Right hindlimb (tissue), 1 donor: ENCODE results near the gene MYRF.

ENCODE experiments used
- DNase-seq: peaks from one replicate; pipeline ENCODE4 v3.0.0-alpha.2; 2018

The MYRF gene

DNA sequence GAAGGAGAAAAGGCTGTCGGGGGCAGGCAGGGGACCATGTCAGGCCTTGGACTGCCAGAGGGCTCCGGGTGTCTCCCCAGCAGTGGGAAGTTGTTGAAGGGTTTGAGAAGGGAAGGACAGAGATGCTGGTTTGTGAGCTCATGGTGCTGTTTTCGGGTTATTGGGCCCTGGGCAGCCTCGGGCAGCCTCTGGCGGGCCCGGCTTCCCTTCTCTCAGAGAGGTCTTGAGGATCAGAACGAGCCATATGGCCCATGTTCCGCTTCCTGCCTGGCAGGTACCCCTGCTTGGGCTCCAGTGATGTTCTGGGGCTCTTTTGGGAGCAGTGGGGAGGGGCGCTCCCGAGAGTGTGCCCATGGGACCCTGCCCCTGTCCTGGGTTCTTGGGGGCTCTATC lies 9.8 kb downstream of the MYRF start:
- DNase-seq, result no peak

DNA sequence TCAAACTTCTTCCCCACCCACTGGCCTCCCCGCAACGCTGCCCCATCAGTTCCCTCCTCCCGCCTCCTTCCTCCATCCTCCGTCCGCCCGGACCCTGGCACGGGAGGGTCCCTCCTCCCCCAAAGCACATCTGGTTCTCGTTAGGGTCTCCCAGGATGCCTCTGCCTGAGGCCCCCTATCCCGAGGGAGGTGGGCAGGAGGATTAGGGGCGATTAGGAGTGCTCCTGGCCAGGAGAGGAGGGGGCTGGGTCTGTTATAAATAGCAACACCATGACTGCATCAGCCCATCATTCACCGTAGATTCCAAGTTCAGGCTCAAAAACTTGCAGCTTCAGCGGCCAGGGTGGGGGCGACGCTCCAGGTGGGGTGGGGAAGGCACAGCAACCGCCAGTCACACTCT lies 10.4 kb downstream of the MYRF start:
- no peak for DNase-seq

DNA sequence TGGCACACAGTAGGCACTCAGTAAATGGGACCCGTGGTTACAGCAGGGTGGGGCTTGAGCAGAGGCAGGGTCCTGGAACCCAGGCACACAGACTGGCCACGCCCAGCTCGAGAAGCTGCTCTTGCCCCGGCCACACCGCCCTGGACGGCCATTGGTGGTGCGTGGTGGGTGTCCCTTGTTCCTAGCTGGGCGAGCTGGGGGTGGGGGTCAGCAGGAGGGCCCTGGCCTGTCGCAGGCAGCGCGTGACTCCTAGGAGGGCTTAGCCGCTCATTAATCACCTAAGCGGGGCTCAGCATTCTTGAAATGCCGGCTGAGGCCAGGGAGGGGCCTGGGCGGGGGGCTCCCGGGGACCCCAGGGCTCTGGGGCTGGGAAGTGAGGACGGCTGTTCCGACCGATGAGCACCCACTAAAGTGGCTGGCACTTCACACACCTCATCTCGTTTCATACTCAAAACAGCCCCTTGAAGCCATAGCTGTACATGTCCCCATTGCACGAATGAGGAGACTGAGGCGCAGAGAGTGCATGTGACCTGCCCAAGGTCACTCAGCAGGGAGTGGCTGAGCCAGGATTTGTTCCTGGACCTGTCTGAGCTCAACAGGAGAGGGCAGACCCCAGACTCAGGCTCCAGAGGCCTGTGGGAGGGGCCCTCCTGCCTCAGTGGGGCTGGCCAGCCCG lies 11.6 kb downstream of the MYRF start:
- DNase-seq, result no peak

DNA sequence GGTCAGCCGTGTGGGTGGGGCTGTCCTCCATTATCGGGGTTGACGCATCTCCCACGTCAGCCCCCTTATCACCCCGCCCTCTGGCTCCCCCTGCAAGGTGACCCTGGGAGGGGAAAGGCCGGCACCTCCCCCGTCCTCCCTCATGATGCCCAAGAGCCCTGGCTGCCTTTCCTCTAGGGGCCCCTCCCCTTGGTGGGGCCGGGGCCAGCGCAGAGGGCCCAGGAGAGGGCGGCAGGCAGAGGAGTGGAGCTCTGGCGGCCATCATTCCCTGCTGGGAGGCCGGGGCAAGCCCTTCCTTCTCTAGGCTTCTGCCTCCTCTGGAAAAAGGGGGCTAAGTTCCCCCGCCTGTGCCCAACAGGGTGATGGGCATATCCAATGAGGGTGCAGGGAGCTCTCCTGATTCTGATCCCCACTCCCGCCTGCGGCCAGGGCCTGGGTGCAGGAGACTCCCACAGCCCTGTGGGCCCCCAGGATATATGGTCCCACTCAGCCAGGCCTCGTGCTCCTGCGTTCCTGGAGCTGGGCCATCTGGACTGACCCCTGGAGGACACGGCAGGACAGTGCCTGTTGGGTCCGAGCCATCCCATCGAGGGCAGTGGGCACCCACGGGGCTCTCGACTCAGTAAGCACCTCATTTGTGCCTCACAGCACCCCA lies 12.3 kb downstream of the MYRF start:
- no peak for DNase-seq

DNA sequence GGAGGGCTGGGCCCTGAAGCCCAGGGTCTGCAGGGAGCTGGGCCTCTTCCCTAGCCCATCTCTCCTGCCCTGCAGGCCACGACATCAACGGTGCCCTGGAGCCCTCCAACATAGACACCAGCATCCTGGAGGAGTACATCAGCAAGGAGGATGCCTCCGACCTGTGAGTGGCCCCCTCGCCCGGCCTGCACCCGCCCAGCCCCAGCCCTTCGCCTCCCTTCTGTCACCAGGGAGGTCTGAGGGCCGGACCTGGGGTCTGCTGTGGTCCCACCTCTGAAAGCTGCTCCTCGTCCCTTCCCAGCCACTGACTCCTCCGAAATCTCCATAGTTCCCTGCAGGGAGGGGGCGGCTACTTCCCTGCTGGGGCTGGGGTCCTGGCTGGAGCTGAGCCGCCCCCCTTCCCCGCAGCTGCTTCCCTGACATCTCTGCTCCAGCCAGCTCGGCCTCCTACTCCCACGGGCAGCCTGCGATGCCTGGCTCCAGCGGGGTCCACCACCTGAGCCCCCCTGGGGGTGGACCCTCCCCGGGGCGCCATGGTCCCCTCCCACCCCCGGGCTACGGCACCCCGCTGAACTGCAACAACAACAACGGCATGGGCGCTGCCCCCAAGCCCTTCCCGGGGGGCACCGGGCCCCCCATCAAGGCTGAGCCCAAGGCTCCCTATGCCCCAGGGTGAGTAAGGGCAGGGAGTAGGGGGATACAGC lies 13.3 kb downstream of the MYRF start:
- no peak for DNase-seq

DNA sequence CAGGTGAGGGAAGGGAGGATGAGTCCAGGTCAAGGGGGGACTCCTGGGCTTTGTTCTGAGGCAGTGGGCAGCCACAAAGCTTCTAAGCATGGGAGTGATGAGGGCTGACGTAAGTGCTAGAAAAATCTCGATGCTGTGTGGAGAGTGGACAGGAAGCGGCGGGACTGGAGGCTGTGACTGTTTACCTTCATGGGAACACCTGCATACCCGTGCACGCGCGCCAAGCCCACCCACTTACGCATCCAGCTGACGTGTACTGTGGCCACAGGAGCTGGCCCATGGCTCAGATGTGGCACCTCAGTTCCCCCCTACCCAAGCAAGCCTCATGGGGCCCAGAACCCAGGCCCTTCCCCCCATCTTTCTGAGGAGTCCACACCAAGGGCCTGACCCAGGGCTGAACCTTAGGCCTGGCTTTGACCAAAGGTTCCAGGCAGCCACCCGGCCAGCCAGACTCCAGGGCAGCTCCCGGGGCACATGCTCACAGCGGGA lies 14.0 kb downstream of the MYRF start:
- DNase-seq, result no peak

DNA sequence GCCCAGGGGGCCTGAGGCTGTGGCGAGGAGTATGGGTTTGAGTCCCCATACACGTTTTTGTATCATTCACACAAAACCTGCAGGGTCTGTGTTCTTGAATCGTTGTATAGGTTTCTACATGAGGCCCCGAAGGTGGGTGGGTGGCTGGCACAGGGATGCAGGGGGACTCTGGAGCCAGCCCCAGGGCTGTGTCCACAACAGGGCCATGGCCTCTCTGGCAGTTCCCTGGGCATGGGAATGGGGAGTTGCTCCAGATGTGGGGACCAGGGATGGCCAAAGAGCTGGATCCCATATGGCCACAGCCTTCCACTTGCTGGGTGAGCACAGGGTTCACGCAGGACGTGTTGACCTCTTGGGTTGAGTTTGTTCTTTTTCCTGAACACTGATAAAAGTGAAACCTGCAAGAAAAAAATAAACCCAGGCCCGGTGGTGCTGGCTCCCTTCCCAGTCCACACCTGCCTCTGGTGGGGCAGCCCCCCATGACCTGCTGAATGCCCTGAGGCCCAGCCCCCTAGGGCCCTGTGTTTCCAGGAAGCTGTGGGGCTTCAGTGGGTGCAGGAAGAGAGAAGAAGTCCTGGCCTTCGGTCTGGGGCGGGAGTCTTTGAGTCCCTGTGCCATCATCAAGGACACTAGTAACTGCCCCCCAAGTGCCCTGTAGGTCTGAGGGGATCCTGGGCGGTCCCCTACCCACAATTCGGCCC lies 16.1 kb downstream of the MYRF start:
- DNase-seq, result no peak

DNA sequence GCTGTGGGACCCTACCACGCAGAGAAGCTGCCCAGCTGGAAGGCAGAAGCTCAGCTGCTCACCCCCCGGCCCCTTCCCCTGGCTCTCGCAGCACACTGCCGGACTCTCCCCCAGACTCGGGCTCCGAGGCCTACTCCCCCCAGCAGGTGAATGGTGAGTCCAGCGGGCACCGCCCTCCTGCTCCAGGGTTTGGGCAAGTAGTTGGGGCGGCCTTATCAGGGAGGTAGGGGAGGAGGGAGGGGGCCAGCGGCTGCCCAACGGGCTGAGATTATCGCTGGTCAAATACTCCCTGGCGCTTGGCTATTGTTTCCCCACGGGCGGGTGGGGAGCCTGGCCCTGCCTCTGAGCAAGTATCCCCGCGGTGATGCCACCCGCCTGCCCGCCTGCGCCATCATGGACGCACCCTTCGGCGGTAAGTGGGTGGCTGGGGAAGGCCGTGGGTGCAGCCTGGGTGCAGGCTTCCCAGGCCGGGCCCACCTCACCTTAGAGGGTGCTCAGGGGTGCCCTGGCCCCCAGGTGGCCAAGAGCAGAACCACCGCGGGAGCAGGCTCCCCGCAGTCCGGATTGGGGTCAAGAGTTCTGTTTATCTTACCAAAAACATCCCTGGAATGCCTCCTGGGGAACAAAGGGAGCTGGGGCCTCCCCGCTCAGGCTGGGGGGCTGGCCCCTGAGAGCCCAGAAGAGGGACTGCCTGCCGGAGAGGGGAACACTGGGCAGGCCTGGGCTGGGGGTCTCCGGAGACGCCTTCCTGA lies 16.9 kb downstream of the MYRF start:
- DNase-seq, result no peak

DNA sequence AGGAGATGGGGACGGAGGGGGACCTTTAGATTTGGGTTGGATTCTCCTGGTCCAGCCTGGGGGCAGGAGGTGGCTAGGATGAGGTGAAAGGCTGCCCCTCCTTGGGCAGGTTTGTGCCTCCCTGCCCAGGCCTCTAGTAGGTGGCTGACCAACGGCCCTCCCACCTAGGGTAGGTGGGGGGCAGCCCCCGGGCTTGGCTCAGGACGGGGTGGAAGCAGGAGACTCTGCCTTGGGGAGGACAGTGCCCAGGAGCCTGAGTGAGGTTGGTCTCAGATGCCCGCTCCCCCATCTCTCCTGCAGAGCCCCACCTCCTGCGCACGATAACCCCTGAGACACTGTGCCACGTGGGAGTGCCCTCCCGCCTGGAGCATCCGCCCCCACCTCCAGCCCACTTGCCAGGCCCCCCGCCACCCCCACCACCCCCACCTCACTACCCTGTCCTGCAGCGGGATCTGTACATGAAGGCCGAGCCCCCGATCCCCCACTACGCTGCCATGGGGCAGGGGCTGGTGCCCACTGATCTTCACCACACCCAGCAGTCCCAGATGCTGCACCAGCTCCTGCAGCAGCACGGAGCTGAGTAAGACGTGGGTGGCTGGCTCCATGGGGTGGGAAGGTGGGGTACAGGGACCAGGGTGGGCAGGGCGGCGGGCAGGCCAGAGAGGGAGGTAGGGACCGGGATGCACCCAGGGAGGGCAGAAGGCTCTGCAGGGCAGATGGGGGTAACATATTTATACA lies 17.7 kb downstream of the MYRF start:
- DNase-seq, result no peak

DNA sequence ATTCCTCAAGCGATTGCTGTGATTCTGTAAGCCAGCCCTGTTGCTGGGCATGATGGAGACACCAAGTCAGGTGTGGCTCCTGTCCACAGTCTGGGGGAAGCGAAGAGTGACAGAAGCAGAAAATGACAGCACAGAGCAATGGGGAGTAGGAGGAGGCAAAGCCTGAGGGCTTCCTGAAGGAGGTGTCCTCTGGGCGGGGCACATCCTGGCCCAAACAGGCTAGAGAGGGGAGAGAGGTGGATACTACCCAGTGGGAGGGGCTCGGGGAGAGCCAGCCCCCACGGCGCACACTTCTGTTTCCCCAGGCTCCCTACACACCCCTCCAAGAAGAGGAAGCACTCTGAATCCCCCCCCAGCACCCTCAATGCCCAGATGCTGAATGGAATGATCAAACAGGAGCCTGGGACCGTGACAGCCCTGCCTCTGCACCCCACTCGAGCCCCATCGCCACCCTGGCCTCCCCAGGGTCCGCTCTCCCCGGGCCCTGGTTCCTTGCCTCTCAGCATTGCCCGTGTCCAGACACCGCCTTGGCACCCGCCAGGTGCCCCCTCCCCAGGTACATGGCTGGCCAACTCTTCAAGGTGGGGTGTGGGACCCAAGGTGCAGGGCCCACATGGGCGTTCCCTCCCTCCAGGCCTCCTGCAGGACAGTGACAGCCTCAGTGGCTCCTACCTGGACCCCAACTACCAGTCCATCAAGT lies 18.9 kb downstream of the MYRF start:
- DNase-seq, result no peak

DNA sequence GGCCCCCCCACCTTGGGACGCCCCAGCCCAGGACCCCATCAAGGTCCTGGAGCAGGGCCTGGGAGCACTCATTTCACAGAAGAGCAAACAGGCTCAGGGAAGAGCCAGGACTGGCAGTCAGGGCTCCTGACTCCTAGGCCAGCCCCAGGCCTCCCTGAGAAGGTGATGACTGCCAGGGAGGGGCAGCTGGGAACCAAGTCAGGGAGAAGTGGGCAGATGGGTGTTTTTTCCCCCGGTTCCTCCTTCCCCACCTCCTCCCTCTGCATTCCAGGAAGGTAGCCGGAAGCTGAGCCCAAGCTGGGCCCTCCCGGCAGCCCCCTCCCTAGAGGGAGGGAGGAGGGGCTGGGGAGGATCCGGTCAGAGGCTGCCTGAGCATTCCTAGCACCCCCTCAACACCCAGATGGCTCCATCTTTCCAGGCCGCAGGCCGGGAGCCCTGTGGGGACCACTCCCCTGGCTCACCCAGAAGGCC lies 19.6 kb downstream of the MYRF start:
- DNase-seq, result no peak

DNA sequence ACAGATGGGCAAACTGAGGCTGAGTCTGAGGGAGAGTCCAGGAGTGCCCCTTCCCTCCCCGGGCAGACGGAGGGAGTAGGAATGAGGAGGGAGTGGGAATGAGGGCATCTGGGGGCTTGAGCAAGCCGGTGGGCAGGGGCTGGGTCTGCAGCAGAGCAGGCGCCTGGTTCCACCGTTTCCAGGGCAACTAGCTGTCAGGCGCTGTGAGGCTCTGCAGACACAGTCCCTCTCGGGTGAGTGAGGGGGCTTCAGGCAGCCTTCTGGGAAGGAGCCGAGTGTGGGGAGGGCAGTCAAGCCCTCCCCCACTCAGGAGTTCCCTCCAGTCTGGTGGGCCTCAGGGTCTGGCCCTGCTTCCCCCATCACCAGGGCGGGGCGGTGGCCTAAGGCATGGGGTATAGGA lies 20.9 kb downstream of the MYRF start:
- DNase-seq, result no peak

DNA sequence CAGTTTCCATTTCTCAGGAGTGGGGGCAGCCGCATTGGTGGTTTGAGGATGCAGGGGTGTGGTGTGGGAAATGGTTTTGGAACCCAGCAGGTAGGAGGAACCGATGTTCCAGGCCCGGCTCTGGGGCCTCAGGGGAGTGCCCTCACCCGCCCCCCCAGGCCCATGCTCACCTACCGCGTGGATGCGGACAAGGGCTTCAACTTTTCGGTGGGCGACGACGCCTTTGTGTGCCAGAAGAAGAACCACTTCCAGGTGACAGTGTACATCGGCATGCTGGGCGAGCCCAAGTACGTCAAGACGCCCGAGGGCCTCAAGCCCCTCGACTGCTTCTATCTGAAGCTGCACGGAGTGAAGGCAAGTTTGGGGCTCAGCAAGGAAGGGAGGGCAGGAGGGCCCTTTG lies 21.4 kb downstream of the MYRF start:
- no peak for DNase-seq

DNA sequence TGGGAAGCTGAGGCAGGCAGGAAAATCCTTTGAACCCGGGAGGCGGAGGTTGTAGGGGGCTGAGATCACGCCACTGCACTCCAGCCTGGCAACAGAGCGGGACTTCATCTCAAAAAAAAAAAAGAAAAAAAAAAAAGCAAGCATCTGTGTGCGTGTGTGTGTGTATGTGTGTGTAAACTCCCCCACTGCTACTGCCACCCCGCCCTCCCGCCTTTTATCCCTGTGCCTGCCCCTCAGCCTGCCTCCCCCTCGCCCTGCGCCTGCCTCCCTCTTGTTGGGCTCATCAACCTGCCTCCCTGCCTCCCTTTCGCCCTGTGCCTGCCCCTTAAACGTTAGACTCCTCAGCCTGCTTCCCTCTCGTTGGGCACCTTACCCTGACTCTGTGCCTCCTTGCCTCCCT lies 22.0 kb downstream of the MYRF start:
- no peak for DNase-seq

DNA sequence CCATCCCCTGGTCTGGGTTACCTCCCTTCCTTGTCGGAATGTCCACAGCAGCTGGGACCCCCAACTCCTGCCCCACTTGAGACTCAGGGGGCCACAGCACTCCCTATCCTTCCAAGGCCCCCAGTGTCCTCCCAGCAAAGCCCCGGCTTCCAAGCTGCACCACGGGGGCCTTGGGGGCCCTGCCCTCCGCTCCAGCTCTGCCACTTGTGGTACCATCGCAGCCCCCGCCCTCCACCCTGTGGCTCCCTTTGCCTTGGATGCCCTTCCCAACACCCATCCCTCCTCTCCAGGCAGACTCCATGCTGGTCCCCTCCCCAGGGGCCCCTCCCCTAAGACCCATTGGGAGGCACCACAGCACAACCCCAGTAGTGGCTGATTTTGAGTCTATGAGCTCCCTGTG lies 22.7 kb downstream of the MYRF start:
- no peak for DNase-seq

DNA sequence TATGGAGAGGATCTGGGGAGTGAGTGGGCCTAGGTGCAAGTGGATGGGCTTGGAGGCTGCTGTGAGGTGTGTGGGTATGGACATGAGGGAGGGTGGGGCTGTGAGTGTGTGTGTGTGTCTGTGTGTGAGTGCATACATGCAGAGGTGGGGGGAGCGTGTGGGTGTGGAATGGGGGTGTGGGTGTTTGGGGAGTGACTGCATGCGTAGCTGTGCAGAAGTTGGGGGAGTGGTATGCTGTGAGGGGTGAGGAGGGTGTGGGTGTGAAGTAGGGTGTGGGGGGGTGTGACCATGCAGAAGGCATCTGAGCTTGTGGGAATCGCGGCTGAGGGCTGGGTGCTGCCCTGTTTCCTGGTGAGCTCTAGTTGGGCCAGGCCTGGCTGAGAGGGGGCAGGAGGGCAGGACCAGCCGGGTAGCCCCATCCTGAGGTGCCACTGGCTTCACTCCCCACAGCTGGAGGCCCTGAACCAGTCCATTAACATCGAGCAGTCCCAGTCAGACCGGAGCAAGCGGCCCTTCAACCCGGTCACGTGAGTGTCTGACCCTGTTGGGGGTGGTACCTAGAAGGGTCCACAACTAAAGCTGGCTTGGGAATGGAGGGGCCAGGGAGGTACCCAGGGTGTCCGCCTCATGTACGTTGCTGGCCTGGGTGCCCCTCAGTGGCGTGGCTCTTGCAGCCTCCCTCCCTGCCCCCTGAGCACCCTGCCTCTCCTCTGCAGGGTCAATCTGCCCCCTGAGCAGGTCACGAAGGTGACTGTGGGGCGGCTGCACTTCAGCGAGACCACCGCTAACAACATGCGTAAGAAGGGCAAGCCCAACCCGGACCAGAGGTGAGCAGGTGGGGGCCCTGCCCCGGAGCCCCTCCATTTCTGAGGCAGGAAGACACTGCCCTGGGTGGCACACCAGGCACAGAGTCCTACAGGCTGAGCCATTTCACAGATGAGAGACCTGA lies 23.4 kb downstream of the MYRF start:
- DNase-seq, result no peak

DNA sequence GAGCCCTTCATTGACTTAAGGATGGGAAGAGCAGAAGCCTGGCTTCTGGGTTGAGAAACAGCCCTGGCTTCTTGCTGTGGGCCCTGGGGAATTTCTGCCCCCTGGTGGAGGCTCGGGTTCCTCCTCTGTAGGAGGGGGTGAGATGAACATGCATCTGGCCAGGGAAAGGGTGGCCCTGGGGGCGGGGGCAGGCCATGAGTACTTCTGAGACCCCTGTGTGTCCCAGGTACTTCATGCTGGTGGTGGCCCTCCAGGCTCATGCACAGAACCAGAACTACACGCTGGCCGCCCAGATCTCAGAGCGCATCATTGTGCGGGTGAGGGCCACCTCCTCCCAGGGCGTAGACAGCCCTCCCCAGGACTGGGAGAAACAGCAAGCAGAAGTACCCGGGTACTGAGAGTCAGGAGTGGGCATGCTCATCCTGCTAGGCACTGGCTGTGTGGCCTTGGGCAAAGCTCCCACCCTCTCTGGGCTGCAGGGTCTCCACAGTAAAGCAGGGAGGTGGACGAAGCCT lies 24.2 kb downstream of the MYRF start:
- DNase-seq, result no peak

DNA sequence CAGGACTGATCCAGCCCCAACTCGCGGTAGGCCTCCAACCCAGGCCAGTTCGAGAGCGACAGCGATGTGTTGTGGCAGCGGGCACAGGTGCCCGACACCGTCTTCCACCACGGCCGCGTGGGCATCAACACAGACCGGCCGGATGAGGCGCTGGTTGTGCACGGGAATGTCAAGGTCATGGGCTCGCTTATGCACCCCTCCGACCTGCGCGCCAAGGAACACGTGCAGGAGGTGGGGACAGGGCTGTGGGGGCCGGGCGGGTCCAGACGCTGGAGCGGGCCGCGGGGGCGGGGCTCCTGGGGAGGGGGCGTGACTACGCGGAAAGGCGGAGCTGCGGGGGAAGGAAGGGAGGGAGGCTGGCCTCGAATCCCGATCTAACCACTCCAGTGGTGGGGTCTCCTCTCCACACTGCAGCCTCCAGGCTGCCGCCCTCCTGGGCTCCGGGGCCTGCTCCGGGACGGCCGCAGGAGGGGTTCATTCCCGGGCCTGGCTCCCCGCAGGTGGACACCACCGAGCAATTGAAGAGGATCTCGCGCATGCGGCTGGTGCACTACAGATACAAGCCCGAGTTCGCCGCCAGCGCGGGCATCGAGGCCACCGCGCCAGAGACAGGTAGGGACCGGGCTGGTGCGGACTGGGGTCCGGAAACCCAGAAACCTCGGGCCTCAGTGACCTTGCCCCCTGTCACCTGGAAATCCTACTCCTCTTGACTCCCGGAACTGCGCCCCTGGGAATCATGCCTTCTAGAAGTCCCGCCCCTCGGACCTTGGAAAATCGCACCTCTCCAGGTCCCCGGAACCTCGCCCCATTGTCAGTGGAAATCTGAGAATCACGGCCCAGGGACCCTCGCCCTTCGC lies 25.0 kb downstream of the MYRF start:
- DNase-seq, result peak; percentile 64

DNA sequence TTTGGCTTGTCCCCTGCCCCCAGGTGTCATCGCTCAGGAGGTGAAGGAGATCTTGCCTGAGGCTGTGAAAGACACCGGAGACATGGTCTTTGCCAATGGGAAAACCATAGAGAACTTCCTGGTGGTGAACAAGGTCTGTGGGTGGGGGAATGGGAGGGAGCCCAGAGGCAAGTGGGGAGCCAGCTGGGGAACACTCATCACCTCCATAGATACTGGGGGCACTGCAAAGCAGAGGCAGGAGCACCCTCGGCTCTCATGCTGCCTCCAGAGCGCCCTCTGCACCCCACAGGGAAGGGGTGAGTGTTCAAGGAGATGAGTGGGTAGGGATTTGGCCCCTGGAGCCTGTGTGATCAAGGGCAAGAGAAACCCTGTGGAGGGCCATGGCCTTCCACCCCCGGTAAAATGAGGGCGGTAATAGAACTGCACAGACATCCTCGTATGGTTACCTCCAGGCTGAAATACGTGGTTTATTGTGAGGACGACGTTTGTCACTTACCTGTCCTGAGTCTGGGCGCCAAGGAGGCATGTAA lies 26.0 kb downstream of the MYRF start:
- no peak for DNase-seq
